Stimulated activated naive CD4-positive, alpha-beta T cell (primary cell): ENCODE measurements around the gene TOMM6.

Source experiments
- DNase-seq, 6 experiments: peaks; one replicate each; lab custom pipeline; 2025; lab: John Stamatoyannopoulos, UW

Gene TOMM6

DNA sequence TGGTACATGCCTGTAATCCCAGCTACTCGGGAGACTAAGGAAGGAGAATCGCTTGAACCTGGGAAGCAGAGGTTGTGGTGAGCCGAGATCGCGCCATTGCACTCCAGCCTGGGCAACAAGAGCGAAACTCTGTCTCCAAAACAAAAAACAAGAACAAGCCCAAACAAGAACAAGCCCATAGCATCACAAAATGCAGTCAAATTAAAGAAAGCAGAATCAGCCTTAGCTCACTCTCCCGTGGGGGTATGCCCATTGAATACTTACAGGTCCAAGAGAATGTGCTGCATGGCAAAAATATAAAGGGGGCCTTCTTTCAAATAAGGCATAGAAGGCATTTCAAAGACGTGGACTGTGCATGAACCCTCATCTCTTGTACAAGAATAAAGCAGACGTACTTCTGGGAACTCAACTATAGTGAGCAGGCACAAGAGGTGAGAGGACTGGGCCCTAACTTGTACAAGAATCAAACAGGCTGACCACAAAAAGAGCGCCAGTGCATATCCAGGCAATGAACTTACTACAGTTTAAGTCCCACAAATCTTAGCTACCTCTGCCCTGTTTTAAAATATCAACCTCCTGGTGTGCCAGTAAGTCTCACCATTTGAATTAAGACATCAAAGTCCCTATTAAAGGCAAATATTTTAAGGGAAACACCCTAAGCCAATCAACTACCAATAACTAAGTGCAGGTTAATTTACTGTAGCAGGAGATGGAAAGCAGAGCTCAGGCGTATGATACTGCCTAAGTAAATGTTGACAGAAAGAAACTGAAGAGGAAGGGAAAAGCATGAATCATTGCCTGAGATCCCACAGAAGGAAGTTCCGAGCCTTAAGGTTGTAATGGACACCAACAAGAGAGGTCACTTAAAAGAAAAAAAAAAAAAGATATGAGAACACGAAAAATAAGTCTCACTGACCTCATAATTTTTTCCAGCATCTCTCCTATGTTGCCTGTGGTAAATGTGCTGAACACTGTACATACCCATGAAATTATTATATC, 37.4 kb downstream of the TOMM6 start:
- DNase-seq: no peak

DNA sequence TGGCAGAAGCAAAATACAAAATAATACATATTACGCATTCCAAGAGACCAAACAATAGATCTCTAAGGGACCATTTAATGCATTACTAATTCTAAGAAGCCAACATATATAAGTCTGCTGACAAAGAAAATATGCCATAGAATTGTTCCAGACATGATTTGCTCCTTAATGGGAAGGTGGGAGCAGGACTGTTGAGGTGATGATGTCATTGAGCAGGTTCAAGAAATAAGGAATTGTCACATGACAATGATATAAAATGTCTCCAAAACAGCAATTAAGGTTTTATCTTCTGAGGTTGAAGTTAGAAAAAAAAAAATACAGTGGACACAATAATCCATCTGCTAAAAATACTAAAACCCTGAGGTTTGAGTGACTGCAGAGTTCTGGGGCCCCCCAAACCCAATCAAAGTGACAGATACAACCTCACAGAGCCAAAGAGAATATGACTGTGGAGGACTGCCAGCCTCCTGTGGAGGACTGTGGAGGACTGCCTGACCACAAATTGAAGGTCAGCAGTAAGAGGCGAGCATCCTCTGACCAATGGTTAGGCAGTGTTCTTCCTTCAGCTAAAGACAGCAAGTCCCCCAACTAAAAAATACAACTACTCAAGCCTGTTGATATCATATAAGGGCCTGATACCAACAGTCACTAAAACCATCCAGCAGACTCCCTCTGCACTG, 39.0 kb downstream of the TOMM6 start:
- DNase-seq: no peak

DNA sequence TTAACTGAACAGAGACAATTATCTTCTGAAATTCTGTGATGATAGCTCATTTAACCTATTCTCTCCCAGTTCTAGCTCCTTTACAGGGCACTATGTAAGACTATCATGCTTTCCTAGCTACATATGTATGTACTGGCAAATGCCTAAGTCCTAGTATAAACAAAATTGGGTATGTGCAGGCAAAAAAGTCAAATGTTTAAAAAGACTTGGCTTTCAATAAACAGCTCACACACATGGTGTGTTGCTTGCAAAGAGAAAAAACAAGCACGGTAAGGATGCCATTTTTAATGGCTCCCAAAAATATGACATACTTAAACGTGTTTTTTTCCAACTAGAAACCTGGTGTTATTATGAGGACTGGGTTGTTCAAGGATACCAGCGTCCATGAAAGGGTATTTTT, 44.8 kb downstream of the TOMM6 start:
- DNase-seq: no peak

DNA sequence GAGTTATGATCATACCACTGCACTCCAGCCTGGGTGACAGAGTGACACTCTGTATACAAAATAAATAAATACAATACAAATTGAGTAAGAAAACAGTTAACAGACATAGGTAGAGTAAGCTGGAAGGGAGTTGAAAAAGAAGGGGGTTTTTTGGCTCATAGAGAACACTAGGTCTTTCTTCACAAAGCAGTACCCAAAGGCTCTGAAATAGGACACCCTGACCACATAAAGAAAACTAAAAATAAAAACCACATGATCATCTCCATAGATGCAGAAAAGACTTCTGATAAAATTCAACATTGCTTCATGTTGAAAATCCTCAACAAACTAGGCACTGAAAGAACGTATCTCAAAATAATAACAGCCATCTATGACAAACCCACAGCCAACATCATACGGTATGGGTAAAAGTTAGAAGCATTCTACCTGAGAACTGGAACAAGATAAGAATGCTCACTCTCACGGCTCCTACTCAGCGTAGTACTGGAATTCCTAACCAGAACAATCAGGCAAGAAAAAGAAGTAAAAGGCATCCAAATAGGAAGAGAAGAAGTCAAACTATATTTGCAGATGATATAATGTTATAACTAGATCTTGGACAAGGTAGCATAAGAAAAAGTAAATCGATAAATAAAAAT, 48.6 kb downstream of the TOMM6 start:
- DNase-seq: no peak

DNA sequence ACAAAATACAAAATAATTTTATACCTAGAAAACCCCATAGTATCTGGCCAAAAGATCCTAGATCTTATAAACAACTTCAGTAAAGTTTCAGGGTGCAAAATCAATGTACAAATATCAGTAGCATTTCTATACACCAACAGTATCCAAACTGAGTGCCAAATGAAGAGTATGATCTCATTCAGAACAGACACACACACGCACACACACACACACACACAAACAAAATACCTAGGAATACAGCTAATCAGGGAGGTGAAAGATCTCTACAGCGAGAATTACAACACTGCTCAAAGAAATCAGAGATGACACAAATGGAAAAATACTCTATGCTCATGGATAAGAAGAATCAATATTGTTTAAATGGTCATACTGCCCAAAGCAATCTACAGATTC, 49.2 kb downstream of the TOMM6 start:
- DNase-seq: no peak
